SHP77 (cell line): ENCODE measurements around the gene POTEF.
"Not testable (repeated sequence)": the region's sequence is repeated elsewhere in the genome, so short reads cannot be mapped to it uniquely, and the experiment has no call there.

Source experiments
- DNase-seq, 2 experiments: peaks; one replicate each; lab custom pipeline; 2025; lab: John Stamatoyannopoulos, UW

The POTEF gene

GRCh38 chr2:130129120-130129829, at the start of gene POTEF:
Gene POTEF, minus strand, starts transcription at chr2:130129222. Its CDS starts 8,707 bp downstream, at chr2:130120515.
- peak; percentile 48 to 60 for DNase-seq

- DNase-seq = not testable (repeated sequence)
Measured at GRCh38 chr2:130174866-130175265, 45.8 kb upstream of the POTEF start.

GRCh38 chr2:130169896-130170295, 40.9 kb upstream of the POTEF start:
- no peak for DNase-seq

GRCh38 chr2:130169163-130169562, 40.1 kb upstream of the POTEF start:
- DNase-seq = not testable (repeated sequence)

DNA sequence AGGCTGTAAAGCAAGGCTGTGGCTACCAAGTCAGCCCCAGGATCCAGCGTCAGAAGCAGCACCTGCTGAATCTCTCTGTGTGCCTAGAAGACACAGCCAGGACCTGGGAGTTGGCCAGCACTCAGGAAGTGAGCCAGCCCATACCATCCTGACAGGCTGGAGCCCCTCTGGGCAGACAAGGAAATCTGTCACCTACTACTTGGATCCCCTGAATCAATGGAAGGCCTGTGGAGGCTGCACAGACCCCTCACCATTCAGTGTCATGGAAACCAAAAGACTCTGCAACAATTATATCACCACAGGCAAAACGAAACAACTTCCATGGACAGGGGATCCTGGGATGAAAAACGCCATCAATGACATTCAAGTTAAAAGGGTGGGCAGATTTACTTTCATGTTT, 37.6 kb upstream of the POTEF start:
- DNase-seq = not testable (repeated sequence)

- DNase-seq = no peak
Measured at GRCh38 chr2:130165293-130166016, 36.4 kb upstream of the POTEF start.

- no peak for DNase-seq
Measured at GRCh38 chr2:130162968-130163367, 33.9 kb upstream of the POTEF start.

GRCh38 chr2:130162486-130162885, 33.5 kb upstream of the POTEF start:
- DNase-seq = not testable (repeated sequence)

GRCh38 chr2:130160838-130161705, 32.0 kb upstream of the POTEF start:
- DNase-seq = not testable (repeated sequence)

- no peak for DNase-seq
Measured at GRCh38 chr2:130160131-130160530, 31.1 kb upstream of the POTEF start.

GRCh38 chr2:130159376-130159775, 30.4 kb upstream of the POTEF start:
- not testable (repeated sequence) for DNase-seq

GRCh38 chr2:130158631-130159030, 29.6 kb upstream of the POTEF start:
- DNase-seq = no peak

DNA sequence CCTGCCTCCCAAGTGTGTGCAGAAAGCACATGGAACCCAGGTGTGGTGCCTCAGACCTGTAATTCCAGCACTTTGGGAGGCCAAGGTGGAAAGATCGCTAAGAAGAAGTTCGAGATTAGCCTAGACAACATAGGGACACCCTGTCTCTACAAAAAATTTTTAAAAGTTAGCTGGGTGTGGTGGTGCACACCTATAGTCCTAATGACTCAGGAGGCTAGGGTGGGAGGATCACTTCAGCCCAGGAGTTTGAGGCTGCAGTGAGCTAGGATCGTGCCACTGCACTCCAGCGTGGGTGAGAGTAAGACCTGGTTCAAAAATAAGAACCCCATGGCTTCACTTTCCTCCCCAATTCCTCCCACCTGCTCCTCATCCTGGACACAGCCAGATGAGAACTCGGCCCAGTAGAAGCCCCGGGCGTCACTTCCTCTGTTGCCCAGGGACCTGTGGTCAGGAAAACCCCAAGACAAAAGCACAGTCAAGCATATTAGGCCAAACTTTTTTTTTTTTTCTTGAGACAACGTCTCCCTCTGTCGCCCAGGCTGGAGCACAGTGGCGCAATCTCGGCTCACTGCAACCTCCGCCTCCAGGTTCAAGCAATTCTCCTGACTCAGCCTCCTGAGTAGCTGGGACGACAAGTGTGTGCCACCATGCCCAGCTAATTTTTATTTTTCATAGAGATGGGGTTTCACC, 28.9 kb upstream of the POTEF start:
- DNase-seq = not testable (repeated sequence)

DNA sequence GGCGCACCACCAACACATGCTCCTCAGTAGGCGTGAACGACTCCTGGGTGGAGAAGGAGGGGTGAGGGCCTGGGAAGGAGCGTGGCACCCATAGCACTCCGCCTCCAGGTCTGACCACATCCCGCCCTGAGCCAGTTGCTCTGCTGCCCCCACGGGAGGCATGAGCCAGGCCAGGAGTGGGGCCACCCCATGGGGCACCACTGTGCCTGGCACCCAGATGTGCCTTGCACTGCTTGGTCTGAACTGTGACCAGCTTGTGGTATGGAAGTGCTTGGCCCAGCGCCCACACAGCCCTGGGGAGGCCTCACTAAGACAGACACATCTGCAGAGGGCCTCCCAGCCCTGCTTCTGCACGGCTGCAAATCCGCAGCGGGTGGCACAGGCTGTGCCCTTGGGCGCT, 28.3 kb upstream of the POTEF start:
- not testable (repeated sequence) for DNase-seq

- DNase-seq = no peak
Measured at GRCh38 chr2:130156624-130157004, 27.6 kb upstream of the POTEF start.

GRCh38 chr2:130155956-130156623, 27.1 kb upstream of the POTEF start:
- DNase-seq = peak; percentile 52 to 58

DNA sequence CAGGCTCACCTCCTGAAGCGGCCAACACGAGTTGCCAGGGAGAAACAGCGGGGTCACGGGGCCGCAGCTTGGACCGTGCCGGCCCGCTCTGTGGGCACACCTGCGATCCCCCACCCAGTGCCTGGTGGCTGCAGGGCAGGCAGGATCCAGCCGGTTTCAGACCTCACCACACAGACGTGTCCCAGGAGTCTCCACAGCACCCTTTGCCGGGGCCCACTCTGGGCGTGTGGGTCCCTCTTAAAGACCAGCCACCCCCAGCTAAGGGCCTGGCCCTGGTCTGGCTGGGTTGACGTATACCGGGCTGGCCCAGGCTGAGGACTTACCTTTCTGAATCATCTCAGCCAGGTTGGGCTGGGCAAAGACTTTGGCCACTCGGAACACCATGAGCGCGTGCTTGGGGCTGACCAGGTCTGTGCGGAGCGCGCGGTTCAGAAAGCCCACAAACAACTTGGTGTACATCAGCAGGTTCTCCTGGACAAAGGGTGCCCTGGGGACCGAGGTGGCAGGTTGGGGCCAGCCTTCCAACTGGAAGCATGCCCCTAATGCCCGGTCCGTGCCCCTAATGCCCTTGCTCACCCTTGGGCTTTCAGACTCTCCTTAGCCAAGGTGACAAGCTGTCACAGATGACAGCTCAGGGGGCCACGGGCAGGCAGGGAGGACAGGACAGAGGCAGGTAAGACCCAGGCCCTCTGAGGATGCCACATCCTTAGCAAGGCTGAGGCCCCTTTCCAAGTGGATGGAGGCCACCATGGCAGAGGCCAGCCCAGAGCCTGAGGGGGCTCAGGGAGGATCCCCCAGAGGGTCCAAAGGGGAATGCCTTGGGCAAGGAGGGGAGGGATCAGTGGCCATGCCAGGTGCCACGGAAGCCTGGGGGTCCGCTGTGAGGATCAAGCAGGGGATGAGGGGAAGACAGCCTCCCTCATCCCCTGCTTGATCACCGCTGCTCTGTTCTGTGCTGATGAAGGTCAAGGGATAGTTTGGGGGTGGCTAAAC, 26.0 kb upstream of the POTEF start:
- no peak for DNase-seq

GRCh38 chr2:130154423-130154770, 25.4 kb upstream of the POTEF start:
- DNase-seq = not testable (repeated sequence)

- not testable (repeated sequence) for DNase-seq
Measured at GRCh38 chr2:130153721-130154422, 24.9 kb upstream of the POTEF start.
